Breast epithelium (tissue), 4 donors: ENCODE results near the gene PXDN. TPM values are rescaled to one million over a fixed set of nuclear protein-coding genes. Genes with fewer than 3 reads are reported as not detected.

Source experiments
- DNase-seq, 2 donors: peaks; one replicate each; pipeline ENCODE4 v3.0.0-alpha.2; 2019; ENCODE audit warnings: low spot score in 2 of 2
- H3K27ac ChIP-seq, 2 donors: fragments of 200-600 bp; sonication (generic) in 1 of 2; one replicate each; pipeline ENCODE4 v1.5.1; 2016 to 2019; ENCODE audit warnings: mild to moderate bottlenecking in 1 of 2
- H3K27me3 ChIP-seq, 2 donors: fragments of 200-600 bp; sonication (generic) in 1 of 2; one replicate each; pipeline versions ENCODE4 v1.5.1 to v1.6.0; 2017 to 2019; ENCODE audit warnings: control low read depth in 1 of 2, mild to moderate bottlenecking in 1 of 2
- H3K36me3 ChIP-seq: fragments of 200-600 bp; one replicate; pipeline ENCODE4 v1.5.1; 2019
- H3K4me1 ChIP-seq, 2 donors: fragments of 200-600 bp; sonication (generic); one replicate each; pipeline ENCODE4 v1.5.1; 2016 to 2019; ENCODE audit warnings: control low read depth in 1 of 2
- H3K4me3 ChIP-seq, 3 donors: fragments of 200-600 bp; sonication (generic); 1 replicate in 2 of 3; 2 replicates in 1 of 3; pipeline ENCODE4 v1.5.1; 2016 to 2019; ENCODE audit warnings: mild to moderate bottlenecking in 3 of 3, moderate library complexity in 2 of 3
- H3K9me3 ChIP-seq, 2 donors: fragments of 200-600 bp; sonication (generic) in 1 of 2; one replicate each; pipeline ENCODE4 v1.5.1; 2016 to 2019; ENCODE audit warnings: control low read depth in 1 of 2
- CTCF ChIP-seq, 3 donors: fragments of 450-650 bp; IDR thresholded peaks; one replicate each; pipeline ENCODE4 v1.5.1; 2016 to 2017; ENCODE audit warnings: antibody characterized with exemption in 3 of 3, mild to moderate bottlenecking in 3 of 3, moderate library complexity in 3 of 3
- POLR2A ChIP-seq: fragments of 450-650 bp; IDR thresholded peaks from one replicate; pipeline ENCODE4 v1.6.1; 2016; ENCODE audit warnings: antibody characterized with exemption, mild to moderate bottlenecking, moderate library complexity
- POLR2AphosphoS5 ChIP-seq, 3 donors: sonication (generic); formaldehyde crosslinking; IDR thresholded peaks; one replicate each; pipeline ENCODE4 v1.6.1; 2017; ENCODE audit warnings: antibody characterized with exemption in 3 of 3
- intact Hi-C: fragments of 100-400 bp; cut with DNase I; formaldehyde crosslinking; loops from one replicate; pipeline ENCODE4 v1.15.1; 2023; ENCODE audit warnings: low total_unique reads
- total RNA-seq, 3 donors: library from RNA; depleted of rRNA; stranded (reverse); fragments of >200 nt; gene quantifications; one replicate each; pipeline ENCODE4 v1.1.0, GENCODE V29; 2016

The PXDN gene
- total RNA-seq, 3 donors from 2014 or later = 42.4 to 108 (median 64.2) TPM

- H3K4me1 ChIP-seq = no peaks in the 10 kb centered on the region
- no peaks in the 10 kb centered on the region for H3K27me3 ChIP-seq
- H3K36me3 ChIP-seq = no peaks in the 10 kb centered on the region
- H3K4me3 ChIP-seq = no peak overlapping the region
- no peak for DNase-seq
- intact Hi-C loops = no loop called here
- no peak overlapping the region for H3K27ac ChIP-seq
- no peak for TF ChIP-seq POLR2A
- no peak for TF ChIP-seq POLR2AphosphoS5 (IDR thresholded peaks at IDR 0.05)
- TF ChIP-seq CTCF (IDR thresholded peaks at IDR 0.05) = no peak
- no peaks in the 10 kb centered on the region for H3K9me3 ChIP-seq
Observed at GRCh38 chr2:1773883-1774282, 29.6 kb upstream of the PXDN start.

- H3K27ac ChIP-seq = no peak overlapping the region
- H3K27me3 ChIP-seq = no peaks in the 10 kb centered on the region
- H3K4me1 ChIP-seq = no peaks in the 10 kb centered on the region
- no peaks in the 10 kb centered on the region for H3K36me3 ChIP-seq
- H3K4me3 ChIP-seq = no peak overlapping the region
- TF ChIP-seq CTCF (IDR thresholded peaks at IDR 0.05) (no peak), POLR2A (no peak), POLR2AphosphoS5 (IDR thresholded peaks at IDR 0.05) (no peak)
- intact Hi-C loops = no loop called here
- DNase-seq = no peak
- no peaks in the 10 kb centered on the region for H3K9me3 ChIP-seq
Observed at GRCh38 chr2:1772471-1773267, 28.4 kb upstream of the PXDN start.

GRCh38 chr2:1771626-1772280 is 27.4 kb upstream of the PXDN start:
- no peaks in the 10 kb centered on the region for H3K36me3 ChIP-seq
- TF ChIP-seq POLR2AphosphoS5 (IDR thresholded peaks at IDR 0.05) (no peak), CTCF (IDR thresholded peaks at IDR 0.05) (no peak), POLR2A (no peak)
- H3K4me3 ChIP-seq = no peak overlapping the region
- H3K4me1 ChIP-seq = no peaks in the 10 kb centered on the region
- no peak for DNase-seq
- intact Hi-C loops = no loop called here
- no peak overlapping the region for H3K27ac ChIP-seq
- no peaks in the 10 kb centered on the region for H3K9me3 ChIP-seq
- H3K27me3 ChIP-seq = no peaks in the 10 kb centered on the region

GRCh38 chr2:1770566-1771380 is 26.5 kb upstream of the PXDN start:
- H3K4me1 ChIP-seq = no peaks in the 10 kb centered on the region
- H3K27me3 ChIP-seq = no peaks in the 10 kb centered on the region
- H3K9me3 ChIP-seq = no peaks in the 10 kb centered on the region
- H3K27ac ChIP-seq = no peak overlapping the region
- TF ChIP-seq POLR2A (no peak), CTCF (IDR thresholded peaks at IDR 0.05) (no peak), POLR2AphosphoS5 (IDR thresholded peaks at IDR 0.05) (no peak)
- H3K36me3 ChIP-seq = no peaks in the 10 kb centered on the region
- intact Hi-C loops = no loop called here
- DNase-seq = no peak
- H3K4me3 ChIP-seq = no peak overlapping the region
